ENCODE data around the gene DCBLD2. TPM values are rescaled to one million over a fixed set of nuclear protein-coding genes. Genes with fewer than 3 reads are reported as not detected.

DCBLD2 gene
- total RNA-seq, 1 experiment from 2014 or later: 112 TPM

GRCh38 chr3:98902351-98902740 lies 851 bp upstream of the DCBLD2 start:
- ChIA-PET CTCF (interaction anchor here (0.6 to 1.2 kb wide), 4 partner anchors 21 to 271 kb away, joined by 3 to 14 read pairs (median 4); no protein-coding TSS in a partner anchor), POLR2A (ENCODE audit: unreplicated experiment) (interaction anchor here (0.6 to 1.0 kb wide), 4 partner anchors 14 to 886 kb away, joined by 3 to 16 read pairs (median 4); no protein-coding TSS in a partner anchor)
- TF ChIP-seq EZH2 (IDR thresholded peaks at IDR 0.05; ENCODE audit: low read depth) (no peak), CTCF (conservative IDR thresholded peaks at IDR 0.05) (no peak)
- Histone ChIP-seq H3K4me1 (replicated peaks; ENCODE audit: insufficient read depth) (peaks cover 41% of the 10 kb centered on the region), H3K4me2 (peak overlapping the region; percentile 80), H4K20me1 (ENCODE audit: insufficient read depth) (no peaks in the 10 kb centered on the region), H3K9me2 (ENCODE audit: insufficient read depth) (no peaks in the 10 kb centered on the region; the same call in 1 of the 2 replicates), H3K79me2 (ENCODE audit: low read depth) (peaks cover 45% of the 10 kb centered on the region), H3K27me3 (ENCODE audit: insufficient read depth, low read depth) (no peaks in the 10 kb centered on the region), H3K36me3 (ENCODE audit: low read depth) (peaks cover 19% of the 10 kb centered on the region), H2AFZ (peak overlapping the region; percentile 91), H3K9me3 (ENCODE audit: insufficient read depth, low read depth) (peaks cover 10% of the 10 kb centered on the region), H3F3A (ENCODE audit: insufficient read depth, low read depth) (peaks cover 12% of the 10 kb centered on the region), H3K27ac (peak overlapping the region; percentile 54), H3K4me3 (peak overlapping the region; percentile 89)
- TSS peak; percentile 85 for BruUV-seq (replicated peaks)
- intact Hi-C loops (cut with micrococcal nuclease; ENCODE audit: unreplicated experiment): loop anchor here (5.0 kb wide), 3 partner anchors 310 to 930 kb away; partner anchors contain the start of genes CPOX and RIOX2
- no peak for DNase-seq

GRCh38 chr3:98901119-98901391 lies 440 bp downstream of the DCBLD2 start:
- Histone ChIP-seq H2AFZ (peak overlapping the region; percentile 94), H3K36me3 (ENCODE audit: low read depth) (peaks cover 25% of the 10 kb centered on the region), H4K20me1 (ENCODE audit: insufficient read depth) (0 out of 2 replicates have a peak, but pooled peaks cover 5% of the 10 kb centered on the region), H3K4me2 (peak overlapping the region; percentile 80), H3K27ac (peak overlapping the region; percentile 45), H3K9me3 (ENCODE audit: insufficient read depth, low read depth) (no peaks in the 10 kb centered on the region), H3K4me3 (peak overlapping the region; percentile 89), H3K4me1 (replicated peaks; ENCODE audit: insufficient read depth) (peaks cover 52% of the 10 kb centered on the region), H3F3A (ENCODE audit: insufficient read depth, low read depth) (peaks cover 19% of the 10 kb centered on the region), H3K9me2 (ENCODE audit: insufficient read depth) (no peaks in the 10 kb centered on the region; the same call in 1 of the 2 replicates), H3K79me2 (ENCODE audit: low read depth) (peaks cover 58% of the 10 kb centered on the region), H3K27me3 (ENCODE audit: insufficient read depth, low read depth) (no peaks in the 10 kb centered on the region)
- TF ChIP-seq EZH2 (IDR thresholded peaks at IDR 0.05; ENCODE audit: low read depth): no peak
- TF ChIP-seq CTCF (conservative IDR thresholded peaks at IDR 0.05): no peak
- POLR2A ChIA-PET (ENCODE audit: unreplicated experiment): interaction anchor here (0.5 to 0.7 kb wide), 4 partner anchors 15 to 418 kb away, joined by 3 to 6 read pairs (median 4); no protein-coding TSS in a partner anchor
- intact Hi-C loops (cut with micrococcal nuclease; ENCODE audit: unreplicated experiment): loop anchor here (1.0 to 5.0 kb wide), 5 partner anchors 22 to 929 kb away; partner anchors contain the start of genes CPOX and RIOX2
- DNase-seq: peak; percentile 60 to 72
- BruUV-seq (replicated peaks): no TSS peak
- CTCF ChIA-PET: no interaction called here

GRCh38 chr3:98900265-98901118 lies 1.0 kb downstream of the DCBLD2 start:
- peak overlapping the region; percentile 89 for H3K4me3 ChIP-seq
- H3F3A ChIP-seq (ENCODE audit: insufficient read depth, low read depth): peaks cover 19% of the 10 kb centered on the region
- peak overlapping the region; percentile 94 for H2AFZ ChIP-seq
- 0 out of 2 replicates have a peak, but pooled peaks cover 5% of the 10 kb centered on the region for H4K20me1 ChIP-seq (ENCODE audit: insufficient read depth)
- H3K9me2 ChIP-seq (ENCODE audit: insufficient read depth): no peaks in the 10 kb centered on the region; the same call in 1 of the 2 replicates
- no peaks in the 10 kb centered on the region for H3K9me3 ChIP-seq (ENCODE audit: insufficient read depth, low read depth)
- no peaks in the 10 kb centered on the region for H3K27me3 ChIP-seq (ENCODE audit: insufficient read depth, low read depth)
- TF ChIP-seq EZH2 (IDR thresholded peaks at IDR 0.05; ENCODE audit: low read depth) (no peak), CTCF (conservative IDR thresholded peaks at IDR 0.05) (no peak)
- H3K79me2 ChIP-seq (ENCODE audit: low read depth): peaks cover 64% of the 10 kb centered on the region
- H3K4me1 ChIP-seq (replicated peaks; ENCODE audit: insufficient read depth): peaks cover 52% of the 10 kb centered on the region
- H3K36me3 ChIP-seq (ENCODE audit: low read depth): peaks cover 31% of the 10 kb centered on the region
- CTCF ChIA-PET: interaction anchor here (0.6 kb wide), 1 partner anchor 95 kb away, joined by 3 read pairs; no protein-coding TSS in a partner anchor
- H3K27ac ChIP-seq: peak overlapping the region; percentile 6
- peak; percentile 8 to 65 for DNase-seq
- TSS peak; percentile 43 for BruUV-seq (replicated peaks)
- intact Hi-C loops (cut with micrococcal nuclease; ENCODE audit: unreplicated experiment): loop anchor here (1.0 to 5.0 kb wide), 5 partner anchors 23 to 928 kb away; partner anchors contain the start of genes CPOX and RIOX2
- H3K4me2 ChIP-seq: peak overlapping the region; percentile 80
- POLR2A ChIA-PET (ENCODE audit: unreplicated experiment): interaction anchor here (0.7 kb wide), 2 partner anchors 9 to 299 kb away, joined by 3 read pairs; no protein-coding TSS in a partner anchor
